Tibial artery (tissue), 4 donors: ENCODE data around the gene ERO1A.
A peak's percentile ranks its signal among the peaks of the same experiment; 100 is the strongest.

Experiments used
- DNase-seq, 2 donors: peaks; one replicate each; pipeline ENCODE4 v3.0.0-alpha.2; 2019
- H3K27ac ChIP-seq, 2 donors: fragments of 200-600 bp; sonication (generic) in 1 of 2; 1 replicate in 1 of 2; 2 replicates in 1 of 2; pipeline ENCODE4 v1.5.1; 2018 to 2019; ENCODE audit warnings: mild to moderate bottlenecking in 1 of 2
- H3K27me3 ChIP-seq, 2 donors: fragments of 200-600 bp; sonication (generic) in 1 of 2; one replicate each; pipeline versions ENCODE4 v1.5.1 to v1.6.0; 2016 to 2019
- H3K36me3 ChIP-seq, 3 donors: fragments of 200-600 bp; sonication (generic) in 2 of 3; one replicate each; pipeline ENCODE4 v1.5.1; 2016 to 2019; ENCODE audit warnings: mild to moderate bottlenecking in 2 of 3
- H3K4me1 ChIP-seq, 4 donors: fragments of 200-600 bp; sonication (generic) in 2 of 4; 1 replicate in 3 of 4; 2 replicates in 1 of 4; pipeline ENCODE4 v1.5.1; 2016 to 2019
- H3K4me3 ChIP-seq, 2 donors: fragments of 200-600 bp; sonication (generic) in 1 of 2; 1 replicate in 1 of 2; 2 replicates in 1 of 2; pipeline ENCODE4 v1.5.1; 2018 to 2019; ENCODE audit warnings: mild to moderate bottlenecking in 2 of 2
- H3K9me3 ChIP-seq, 3 donors: fragments of 200-600 bp; sonication (generic) in 1 of 3; one replicate each; pipeline ENCODE4 v1.5.1; 2016 to 2019
- CTCF ChIP-seq, 2 experiments: fragments of 200-600 bp in 1 of 2; fragments of 450-650 bp in 1 of 2; IDR thresholded peaks; one replicate each; pipeline ENCODE4 v1.5.1; 2017 to 2019; ENCODE audit warnings: antibody characterized with exemption in 2 of 2, mild to moderate bottlenecking in 1 of 2, moderate library complexity in 1 of 2
- intact Hi-C: fragments of 100-400 bp; cut with DNase I; formaldehyde crosslinking; loops from one replicate; pipeline ENCODE4 v1.15.0; 2023; ENCODE audit warnings: low total_unique reads

Gene ERO1A

DNA sequence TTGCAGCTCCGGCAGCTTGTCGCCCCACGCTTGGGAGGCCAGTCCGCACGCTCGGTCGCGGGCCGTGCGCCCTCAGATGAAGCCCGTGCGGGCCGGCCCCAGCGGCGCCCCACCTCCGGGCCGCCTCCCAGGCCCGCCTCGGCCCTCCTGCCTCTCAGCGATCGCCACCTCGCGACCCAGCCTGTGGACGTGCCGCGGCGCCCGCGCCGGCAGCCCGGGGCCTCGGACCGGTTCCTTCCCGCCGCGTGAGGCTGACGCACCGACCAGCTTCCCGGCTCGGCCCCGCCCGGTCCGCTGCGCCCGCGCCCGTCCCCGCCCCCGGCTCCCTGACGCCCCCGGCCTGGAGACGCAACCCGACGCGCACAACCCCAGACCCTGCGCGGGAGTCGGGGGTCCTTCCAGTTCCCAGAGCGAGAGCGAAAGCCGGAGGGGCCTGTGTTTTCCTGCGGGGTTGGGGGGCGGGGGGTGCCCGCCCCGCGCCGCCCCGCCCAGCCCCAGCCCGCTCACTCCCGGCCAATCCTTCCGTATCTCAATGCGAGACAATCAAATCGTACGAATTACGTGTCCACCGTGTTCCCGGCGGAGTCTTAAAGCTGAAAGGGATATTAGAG, at the start of gene ERO1A:
Gene ERO1A, minus strand, starts transcription at position 78 of the 611 bp plus-strand sequence. Its CDS starts 77 bp downstream, at position 1.
- peak within 1 kb of the TSS; percentile 99 for H3K27ac ChIP-seq
- peaks cover 0 to 32% (median 11%) of the 10 kb centered on the region in 4 donors for H3K4me1 ChIP-seq
- peak; percentile 86 to 95 for DNase-seq
- H3K27me3 ChIP-seq, result no peaks in the 10 kb centered on the region
- no peak for TF ChIP-seq CTCF (IDR thresholded peaks at IDR 0.05)
- peak within 1 kb of the TSS; percentile 90 for H3K4me3 ChIP-seq
- no peaks in the 10 kb centered on the region for H3K9me3 ChIP-seq
- intact Hi-C loops, result no loop called here
- H3K36me3 ChIP-seq, result no peaks in the 10 kb centered on the region

GRCh38 chr14:52741865-52742264, 46.5 kb upstream of the ERO1A start:
- TF ChIP-seq CTCF (IDR thresholded peaks at IDR 0.05), result no peak
- intact Hi-C loops, result no loop called here
- no peak for DNase-seq
- Histone ChIP-seq H3K4me3 (no peak overlapping the region), H3K4me1 (peaks cover 0 to 18% (median 0%) of the 10 kb centered on the region in 4 donors), H3K36me3 (peaks cover 0 to 19% (median 7%) of the 10 kb centered on the region in 3 donors), H3K27ac (peak overlapping the region in 1 of 2 donors; percentile 7), H3K9me3 (no peaks in the 10 kb centered on the region), H3K27me3 (no peaks in the 10 kb centered on the region)

GRCh38 chr14:52740751-52741150, 45.4 kb upstream of the ERO1A start:
- Histone ChIP-seq H3K36me3 (peaks cover 0 to 8% (median 5%) of the 10 kb centered on the region in 3 donors), H3K27me3 (no peaks in the 10 kb centered on the region), H3K9me3 (no peaks in the 10 kb centered on the region), H3K4me3 (no peak overlapping the region), H3K27ac (no peak overlapping the region), H3K4me1 (peaks cover 0 to 18% (median 0%) of the 10 kb centered on the region in 4 donors)
- TF ChIP-seq CTCF (IDR thresholded peaks at IDR 0.05), result no peak
- no peak for DNase-seq
- intact Hi-C loops, result no loop called here

DNA sequence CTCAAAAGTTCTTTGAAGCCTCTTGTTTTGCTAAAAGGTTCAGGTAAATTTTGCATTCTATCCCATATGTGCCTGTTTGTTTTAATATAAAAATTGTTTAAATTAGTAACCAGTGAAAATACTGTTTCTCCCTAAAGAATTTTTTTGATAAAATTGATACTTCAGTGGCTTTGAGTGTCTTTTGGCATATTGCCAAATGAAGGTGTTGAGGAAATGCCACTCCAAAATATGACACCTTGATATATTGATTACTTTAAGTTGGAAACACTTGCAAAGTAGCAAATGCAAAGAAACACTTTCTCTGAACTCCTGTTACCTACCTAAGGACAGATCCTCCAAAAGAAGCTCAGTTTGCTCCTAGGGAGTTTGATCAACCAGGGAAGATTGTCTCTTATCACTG, 43.1 kb upstream of the ERO1A start:
- intact Hi-C loops, result no loop called here
- Histone ChIP-seq H3K4me1 (peaks cover 0 to 12% (median 3%) of the 10 kb centered on the region in 4 donors), H3K27me3 (no peaks in the 10 kb centered on the region), H3K27ac (no peak overlapping the region), H3K9me3 (no peaks in the 10 kb centered on the region), H3K4me3 (no peak overlapping the region), H3K36me3 (peaks cover 0 to 4% (median 0%) of the 10 kb centered on the region in 3 donors)
- no peak for TF ChIP-seq CTCF (IDR thresholded peaks at IDR 0.05)
- no peak for DNase-seq

DNA sequence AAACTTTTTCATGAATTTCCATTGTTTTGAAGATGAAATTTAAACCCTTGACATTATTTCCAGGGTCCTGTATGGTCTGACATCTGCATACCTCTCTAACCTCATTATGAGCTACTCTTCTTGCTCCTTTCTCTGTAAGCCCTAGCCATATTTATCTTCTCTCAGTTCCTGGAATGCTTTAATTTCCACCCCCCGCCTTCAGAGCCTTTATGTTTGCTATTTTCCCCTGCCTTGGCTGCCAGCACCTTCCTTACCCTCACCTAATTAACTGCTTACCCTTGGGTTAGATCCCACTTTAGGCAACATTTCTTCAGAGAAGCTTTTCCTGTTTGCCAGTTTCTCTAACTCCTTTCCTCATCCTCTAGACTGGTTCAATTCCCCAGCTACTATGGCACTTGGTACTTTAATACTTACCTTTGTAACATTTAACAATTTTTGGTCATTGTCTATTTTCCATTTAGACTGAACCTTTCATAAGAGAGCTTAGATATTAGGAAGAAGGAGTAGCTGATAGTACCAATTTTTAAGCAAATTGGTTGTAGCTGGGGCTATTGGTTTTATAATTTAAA, 40.6 kb upstream of the ERO1A start:
- H3K36me3 ChIP-seq, result peaks cover 0 to 12% (median 0%) of the 10 kb centered on the region in 3 donors
- no peak overlapping the region for H3K4me3 ChIP-seq
- H3K27ac ChIP-seq, result no peak overlapping the region
- H3K4me1 ChIP-seq, result peaks cover 0 to 12% (median 4%) of the 10 kb centered on the region in 4 donors
- intact Hi-C loops, result no loop called here
- TF ChIP-seq CTCF (IDR thresholded peaks at IDR 0.05), result no peak
- H3K27me3 ChIP-seq, result no peaks in the 10 kb centered on the region
- no peaks in the 10 kb centered on the region for H3K9me3 ChIP-seq
- no peak for DNase-seq
